Measurements from ENCODE around the gene KMO.

The KMO gene

DNA sequence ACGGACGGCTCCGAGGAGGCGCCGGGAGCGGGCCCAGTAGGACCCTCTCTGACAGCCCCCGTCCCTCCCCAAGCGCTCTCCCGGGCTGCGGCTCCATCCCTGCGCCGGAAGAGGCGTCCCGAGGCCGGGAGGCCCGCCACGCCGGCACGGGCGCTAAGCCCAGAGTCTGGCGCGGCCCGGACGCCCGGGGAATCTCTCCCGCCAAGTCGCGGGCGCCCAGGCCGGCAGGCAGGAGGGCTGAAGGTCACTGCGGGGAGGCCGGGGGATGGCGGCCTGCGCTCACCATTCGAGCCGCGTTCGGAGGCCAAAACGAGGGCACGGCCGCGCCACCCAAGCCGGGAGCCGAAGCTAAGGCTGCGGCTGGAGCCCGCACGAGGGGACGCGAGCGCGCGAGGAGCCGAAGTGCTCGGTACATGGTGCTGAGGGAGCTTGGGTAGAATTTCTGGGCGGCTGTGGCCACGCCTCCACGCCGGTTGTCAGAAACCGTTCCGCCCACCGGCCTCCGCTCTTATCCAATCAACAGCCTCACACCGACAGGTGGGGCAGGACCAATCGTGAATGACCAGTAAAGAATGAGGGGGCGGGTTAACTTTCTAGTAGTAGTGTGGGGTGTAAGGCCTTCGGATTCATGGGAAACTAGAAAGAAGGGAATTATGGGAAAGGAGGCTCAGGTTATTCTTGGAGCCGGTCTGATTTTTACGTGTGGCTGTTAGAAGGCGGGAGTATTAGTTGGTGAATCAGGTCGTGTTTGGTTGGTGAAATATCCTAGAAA, 12.7 kb upstream of the KMO start, which contains the start of gene FH:
FH (minus strand) TSS at position 448 of the 772 bp plus-strand sequence; CDS start at position 415, 33 bp downstream.
- peaks cover 17% of the 10 kb centered on the region for H3K4me1 ChIP-seq (ENCODE audit: insufficient read depth, low read length)
- peak within 1 kb of the TSS; percentile 73 for H3K9ac ChIP-seq (ENCODE audit: low read depth, low read length)
- H3K9me3 ChIP-seq (ENCODE audit: insufficient read depth, low read depth, low read length) = no peaks in the 10 kb centered on the region
- peak within 1 kb of the TSS; percentile 85 for H3K4me3 ChIP-seq (ENCODE audit: low read length)
- under 1% methylated on average over 69 of the region's 70 CpGs for WGBS
- H3K27ac ChIP-seq (ENCODE audit: low read depth, low read length) = peak within 1 kb of the TSS; percentile 52; the same call in 1 of the 2 replicates
- peaks cover 24% of the 10 kb centered on the region for H3K27me3 ChIP-seq (ENCODE audit: insufficient read depth, low read length)
- peaks cover 19% of the 10 kb centered on the region for H3K36me3 ChIP-seq (ENCODE audit: insufficient read depth, low read length)

GRCh38 chr1:241520080-241520465, 12.1 kb upstream of the KMO start:
- peaks cover 29% of the 10 kb centered on the region for H3K27me3 ChIP-seq (ENCODE audit: insufficient read depth, low read length)
- H3K36me3 ChIP-seq (ENCODE audit: insufficient read depth, low read length) = peaks cover 14% of the 10 kb centered on the region
- peaks cover 17% of the 10 kb centered on the region for H3K4me1 ChIP-seq (ENCODE audit: insufficient read depth, low read length)
- peak overlapping the region; percentile 73 for H3K9ac ChIP-seq (ENCODE audit: low read depth, low read length)
- 80% methylated on average over 2 of the region's 6 CpGs for WGBS
- no peaks in the 10 kb centered on the region for H3K9me3 ChIP-seq (ENCODE audit: insufficient read depth, low read depth, low read length)
- no peak overlapping the region for H3K27ac ChIP-seq (ENCODE audit: low read depth, low read length)
- H3K4me3 ChIP-seq (ENCODE audit: low read length) = peak overlapping the region; percentile 85

DNA sequence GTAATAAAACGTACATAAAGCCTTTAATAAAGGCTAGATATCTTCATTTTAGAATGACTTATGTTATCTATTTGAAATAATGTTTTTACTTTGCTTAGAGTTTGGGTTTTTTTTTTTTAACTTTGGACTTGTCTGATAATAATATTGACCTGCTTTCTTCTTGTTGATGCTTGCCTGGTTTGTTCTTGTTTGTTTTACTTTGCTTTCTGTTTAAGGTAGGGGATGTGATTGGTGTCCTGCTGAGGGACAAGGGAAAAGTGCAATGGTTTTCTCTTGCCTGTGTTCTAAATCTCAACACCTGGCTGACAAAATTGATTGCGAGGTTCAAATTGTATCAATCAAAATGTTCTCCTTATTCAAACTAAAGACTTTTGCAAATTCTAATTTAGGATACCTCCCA, 10.5 kb upstream of the KMO start:
- Histone ChIP-seq H3K9ac (ENCODE audit: low read depth, low read length) (no peak overlapping the region), H3K36me3 (ENCODE audit: insufficient read depth, low read length) (no peaks in the 10 kb centered on the region), H3K4me3 (ENCODE audit: low read length) (no peak overlapping the region), H3K4me1 (ENCODE audit: insufficient read depth, low read length) (peaks cover 17% of the 10 kb centered on the region), H3K27me3 (ENCODE audit: insufficient read depth, low read length) (peaks cover 29% of the 10 kb centered on the region), H3K9me3 (ENCODE audit: insufficient read depth, low read depth, low read length) (no peaks in the 10 kb centered on the region), H3K27ac (ENCODE audit: low read depth, low read length) (no peak overlapping the region)
- WGBS = 95% methylated on average over 1 of the region's 2 CpGs

- no peak overlapping the region for H3K27ac ChIP-seq (ENCODE audit: low read depth, low read length)
- H3K9me3 ChIP-seq (ENCODE audit: insufficient read depth, low read depth, low read length) = no peaks in the 10 kb centered on the region
- H3K9ac ChIP-seq (ENCODE audit: low read depth, low read length) = no peak overlapping the region
- WGBS = 83% methylated on average over 2 of the region's 3 CpGs
- H3K27me3 ChIP-seq (ENCODE audit: insufficient read depth, low read length) = peaks cover 29% of the 10 kb centered on the region
- H3K4me3 ChIP-seq (ENCODE audit: low read length) = no peak overlapping the region
- H3K36me3 ChIP-seq (ENCODE audit: insufficient read depth, low read length) = no peaks in the 10 kb centered on the region
- peaks cover 5% of the 10 kb centered on the region; the same call in 1 of the 2 replicates for H3K4me1 ChIP-seq (ENCODE audit: insufficient read depth, low read length)
Measured at GRCh38 chr1:241525026-241525425, 7.2 kb upstream of the KMO start.

GRCh38 chr1:241527146-241527545, 5.0 kb upstream of the KMO start:
- no peak overlapping the region for H3K27ac ChIP-seq (ENCODE audit: low read depth, low read length)
- 91% methylated on average over 2 of the region's 3 CpGs for WGBS
- no peak overlapping the region for H3K9ac ChIP-seq (ENCODE audit: low read depth, low read length)
- H3K4me1 ChIP-seq (ENCODE audit: insufficient read depth, low read length) = peaks cover 4% of the 10 kb centered on the region; the same call in 1 of the 2 replicates
- H3K4me3 ChIP-seq (ENCODE audit: low read length) = no peak overlapping the region
- H3K9me3 ChIP-seq (ENCODE audit: insufficient read depth, low read depth, low read length) = no peaks in the 10 kb centered on the region
- H3K36me3 ChIP-seq (ENCODE audit: insufficient read depth, low read length) = no peaks in the 10 kb centered on the region
- peaks cover 22% of the 10 kb centered on the region for H3K27me3 ChIP-seq (ENCODE audit: insufficient read depth, low read length)

GRCh38 chr1:241531195-241532161, 700 bp upstream of the KMO start:
- Histone ChIP-seq H3K27ac (ENCODE audit: low read depth, low read length) (no peak overlapping the region), H3K9ac (ENCODE audit: low read depth, low read length) (no peak overlapping the region)
- WGBS = 59% methylated on average over 8 of the region's 11 CpGs

GRCh38 chr1:241532864-241533263, 686 bp downstream of the KMO start:
- Histone ChIP-seq H3K9me3 (ENCODE audit: insufficient read depth, low read depth, low read length) (no peaks in the 10 kb centered on the region), H3K9ac (ENCODE audit: low read depth, low read length) (no peak overlapping the region), H3K4me1 (ENCODE audit: insufficient read depth, low read length) (peaks cover 4% of the 10 kb centered on the region; the same call in 1 of the 2 replicates), H3K27me3 (ENCODE audit: insufficient read depth, low read length) (no peaks in the 10 kb centered on the region), H3K4me3 (ENCODE audit: low read length) (no peak overlapping the region), H3K27ac (ENCODE audit: low read depth, low read length) (no peak overlapping the region), H3K36me3 (ENCODE audit: insufficient read depth, low read length) (no peaks in the 10 kb centered on the region)
- WGBS = 92% methylated on average over 7 of the region's 7 CpGs

More at GRCh38 chr1:241531195-241532161, 700 bp upstream of the KMO start:
- no peaks in the 10 kb centered on the region for H3K36me3 ChIP-seq (ENCODE audit: insufficient read depth, low read length)
- H3K4me3 ChIP-seq (ENCODE audit: low read length) = peak overlapping the region; percentile 39; the same call in 1 of the 2 replicates
- no peaks in the 10 kb centered on the region for H3K27me3 ChIP-seq (ENCODE audit: insufficient read depth, low read length)
- no peaks in the 10 kb centered on the region for H3K9me3 ChIP-seq (ENCODE audit: insufficient read depth, low read depth, low read length)
- peaks cover 4% of the 10 kb centered on the region; the same call in 1 of the 2 replicates for H3K4me1 ChIP-seq (ENCODE audit: insufficient read depth, low read length)

DNA sequence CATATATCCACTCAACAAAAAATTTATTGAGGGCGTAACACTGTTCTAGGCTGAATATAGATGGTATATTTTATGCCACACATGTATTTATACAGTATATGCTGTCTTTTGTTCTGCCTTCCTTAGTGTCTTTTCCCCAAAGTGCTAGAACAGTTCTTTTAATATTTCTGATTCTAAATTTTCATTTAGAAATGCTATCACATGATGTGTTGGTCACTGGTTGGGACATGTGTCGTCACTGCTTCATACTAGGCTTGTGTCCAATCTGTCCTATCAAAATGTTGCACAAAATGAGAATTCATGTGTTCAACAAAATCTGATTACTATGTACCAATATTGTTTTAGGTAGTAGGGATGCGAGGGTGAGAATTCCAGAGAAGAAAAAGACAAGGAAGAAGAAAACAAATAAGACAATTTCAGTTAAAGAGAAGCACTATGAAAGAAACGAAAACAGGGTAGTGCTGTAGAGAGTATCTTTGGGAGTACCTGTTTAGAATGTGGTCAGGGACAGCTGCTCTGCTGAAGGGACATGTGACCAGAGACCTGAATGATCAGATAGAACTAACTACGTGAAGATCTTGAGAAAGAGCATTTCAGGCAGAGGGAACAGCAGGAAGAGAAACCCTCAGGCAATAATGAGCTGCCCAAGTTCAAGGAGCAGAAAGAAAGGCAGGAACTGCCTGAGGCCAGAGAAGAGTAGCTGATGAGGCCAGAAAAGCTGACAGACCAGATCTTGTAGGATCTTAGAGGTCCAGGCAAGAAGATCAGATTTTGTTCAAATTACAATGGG, 1.3 kb downstream of the KMO start:
- H3K4me3 ChIP-seq (ENCODE audit: low read length) = no peak overlapping the region
- no peak overlapping the region for H3K27ac ChIP-seq (ENCODE audit: low read depth, low read length)
- H3K9ac ChIP-seq (ENCODE audit: low read depth, low read length) = no peak overlapping the region

DNA sequence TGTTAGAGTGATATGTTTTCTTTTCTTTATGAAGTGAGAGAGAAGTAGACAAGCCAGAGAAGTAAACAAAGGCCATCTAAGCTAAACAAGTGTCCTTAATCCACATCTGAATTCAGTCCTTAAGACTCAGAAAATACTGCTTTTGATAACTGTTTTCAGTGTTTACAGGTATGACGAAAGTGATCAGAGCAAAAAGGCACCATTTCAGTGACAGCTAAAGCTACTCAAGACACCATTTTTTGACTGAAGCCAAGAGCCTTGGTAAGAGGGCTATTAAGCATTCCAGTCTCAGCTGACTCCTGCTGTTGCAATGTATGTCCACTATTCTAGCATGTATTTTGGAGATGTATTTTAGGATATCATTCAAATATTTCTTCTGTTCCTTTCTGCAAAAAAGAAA, 4.1 kb downstream of the KMO start:
- no peak overlapping the region for H3K9ac ChIP-seq (ENCODE audit: low read depth, low read length)
- WGBS = 100% methylated on average over 1 of the region's 1 CpG
- no peaks in the 10 kb centered on the region for H3K9me3 ChIP-seq (ENCODE audit: insufficient read depth, low read depth, low read length)
- no peaks in the 10 kb centered on the region for H3K27me3 ChIP-seq (ENCODE audit: insufficient read depth, low read length)
- H3K36me3 ChIP-seq (ENCODE audit: insufficient read depth, low read length) = no peaks in the 10 kb centered on the region
- peaks cover 4% of the 10 kb centered on the region; the same call in 1 of the 2 replicates for H3K4me1 ChIP-seq (ENCODE audit: insufficient read depth, low read length)
- H3K27ac ChIP-seq (ENCODE audit: low read depth, low read length) = no peak overlapping the region
- no peak overlapping the region for H3K4me3 ChIP-seq (ENCODE audit: low read length)

More for the DNA sequence above, 1.3 kb downstream of the KMO start:
- peaks cover 4% of the 10 kb centered on the region; the same call in 1 of the 2 replicates for H3K4me1 ChIP-seq (ENCODE audit: insufficient read depth, low read length)
- WGBS = 75% methylated on average over 4 of the region's 5 CpGs
- H3K27me3 ChIP-seq (ENCODE audit: insufficient read depth, low read length) = no peaks in the 10 kb centered on the region
- H3K36me3 ChIP-seq (ENCODE audit: insufficient read depth, low read length) = no peaks in the 10 kb centered on the region
- no peaks in the 10 kb centered on the region for H3K9me3 ChIP-seq (ENCODE audit: insufficient read depth, low read depth, low read length)

- Histone ChIP-seq H3K4me1 (ENCODE audit: insufficient read depth, low read length) (no peaks in the 10 kb centered on the region), H3K27ac (ENCODE audit: low read depth, low read length) (no peak overlapping the region), H3K27me3 (ENCODE audit: insufficient read depth, low read length) (no peaks in the 10 kb centered on the region), H3K4me3 (ENCODE audit: low read length) (no peak overlapping the region), H3K9ac (ENCODE audit: low read depth, low read length) (no peak overlapping the region), H3K36me3 (ENCODE audit: insufficient read depth, low read length) (no peaks in the 10 kb centered on the region), H3K9me3 (ENCODE audit: insufficient read depth, low read depth, low read length) (no peaks in the 10 kb centered on the region)
- WGBS = 82% methylated on average over 2 of the region's 2 CpGs
Measured at GRCh38 chr1:241536969-241537368, 4.8 kb downstream of the KMO start.

All from HUES64 (cell line).